Calu3 (cell line): ENCODE data around the gene ATXN7L2. TPM values are rescaled to one million over a fixed set of nuclear protein-coding genes. Genes with fewer than 3 reads are reported as not detected.

Experiments used
- BruUV-seq: library from RNA; stranded (reverse); fragments of 400-500 nt; replicated peaks from 2 replicates; lab custom pipeline; 2021; lab: Mats Ljungman, UMichigan
- CTCF ChIA-PET: fragments of 300-600 bp; sonication (Branson Sonifier 250); formaldehyde crosslinking; loops from one replicate; lab custom pipeline; 2022; ENCODE audit warnings: antibody characterized with exemption; lab: Charles Lee
- DNase-seq: peaks from one replicate; pipeline ENCODE4 v3.0.0; 2022
- H3K27ac Mint-ChIP-seq: one replicate; pipeline ENCODE4 v1.8.0; 2022; ENCODE audit warnings: mixed read lengths; ENCODE audit not compliant: unreplicated experiment
- H3K27me3 Mint-ChIP-seq: one replicate; pipeline ENCODE4 v1.8.0; 2022; ENCODE audit warnings: mixed read lengths; ENCODE audit not compliant: unreplicated experiment
- H3K36me3 Mint-ChIP-seq: one replicate; pipeline ENCODE4 v1.8.0; 2022; ENCODE audit warnings: mild to moderate bottlenecking, moderate library complexity, mixed read lengths; ENCODE audit not compliant: insufficient read depth, unreplicated experiment
- H3K4me1 Mint-ChIP-seq: one replicate; pipeline ENCODE4 v1.8.0; 2022; ENCODE audit warnings: mild to moderate bottlenecking, low read depth, mixed read lengths; ENCODE audit not compliant: unreplicated experiment
- H3K4me3 Mint-ChIP-seq: one replicate; pipeline ENCODE4 v1.8.0; 2022; ENCODE audit warnings: mild to moderate bottlenecking, low read depth, moderate library complexity, mixed read lengths; ENCODE audit not compliant: unreplicated experiment
- H3K9me3 Mint-ChIP-seq: one replicate; pipeline ENCODE4 v1.8.0; 2022; ENCODE audit warnings: low read depth, mixed read lengths; ENCODE audit not compliant: unreplicated experiment
- CTCF ChIP-seq: fragments of 200-600 bp; IDR thresholded peaks from one replicate; pipeline ENCODE4 v1.8.0; 2022; ENCODE audit warnings: antibody characterized with exemption; ENCODE audit not compliant: unreplicated experiment
- intact Hi-C: fragments of 100-400 bp; cut with micrococcal nuclease; formaldehyde crosslinking; loops from one replicate; pipeline ENCODE4 v1.10.0; 2022; ENCODE audit not compliant: unreplicated experiment
- total RNA-seq: library from RNA; stranded (reverse); gene quantifications from 2 replicates; pipeline ENCODE4 v1.2.3, GENCODE V29; 2022

The ATXN7L2 gene
- total RNA-seq, 1 experiment from 2014 or later, result 4.3 TPM

- Mint-ChIP-seq H3K27me3 (peaks cover 62% of the 10 kb centered on the region), H3K36me3 (peaks cover 3% of the 10 kb centered on the region), H3K4me1 (no peaks in the 10 kb centered on the region), H3K4me3 (no peak overlapping the region), H3K27ac (no peak overlapping the region), H3K9me3 (no peaks in the 10 kb centered on the region)
- intact Hi-C loops, result no loop called here
- BruUV-seq, result no TSS peak
- no peak for TF ChIP-seq CTCF
- no peak for DNase-seq
- CTCF ChIA-PET, result no interaction called here
Observed at GRCh38 chr1:109541102-109541501, 57.4 kb downstream of the ATXN7L2 start.

Other genes with a start within 250 kb of the ATXN7L2 start
- gene CELSR2, start 234.4 kb upstream of the ATXN7L2 start, total RNA-seq, result 5.1 and 5.3 TPM in 2 replicates
- gene PSRC1, start 200.8 kb upstream of the ATXN7L2 start, total RNA-seq, result 17.1 and 21.3 TPM in 2 replicates
- not detected in 2 replicates for gene MYBPHL, start 176.9 kb upstream of the ATXN7L2 start, total RNA-seq
- 46.3 and 68.2 TPM in 2 replicates for gene SORT1, start 86.0 kb upstream of the ATXN7L2 start, total RNA-seq
- 108 and 121 TPM in 2 replicates for gene PSMA5, start 57.5 kb upstream of the ATXN7L2 start, total RNA-seq
- 0.20 TPM in 1 of 2 replicates, not detected in the other for gene SYPL2, start 17.4 kb upstream of the ATXN7L2 start, total RNA-seq
- gene CYB561D1, start 10.2 kb downstream of the ATXN7L2 start, total RNA-seq, result 9.0 and 9.6 TPM in 2 replicates
- 1.3 and 1.5 TPM in 2 replicates for gene AMIGO1, start 25.8 kb downstream of the ATXN7L2 start, total RNA-seq
- gene GPR61, start 56.0 kb downstream of the ATXN7L2 start, total RNA-seq, result not detected in 2 replicates
- 6.3 and 6.5 TPM in 2 replicates for gene GNAI3, start 64.7 kb downstream of the ATXN7L2 start, total RNA-seq
- not detected in 2 replicates for gene GNAT2, start 135.7 kb downstream of the ATXN7L2 start, total RNA-seq
- gene AMPD2, start 135.9 kb downstream of the ATXN7L2 start, total RNA-seq, result 34.0 and 54.6 TPM in 2 replicates
- 12.6 and 13.6 TPM in 2 replicates for gene GSTM4, start 172.2 kb downstream of the ATXN7L2 start, total RNA-seq
- 2.5 and 3.2 TPM in 2 replicates for gene GSTM2, start 184.2 kb downstream of the ATXN7L2 start, total RNA-seq
- gene GSTM1, start 203.9 kb downstream of the ATXN7L2 start, total RNA-seq, result 15.4 TPM in 2 replicates
- not detected in 2 replicates for gene GSTM5, start 228.3 kb downstream of the ATXN7L2 start, total RNA-seq